Measurements from ENCODE around the gene PTCH2.

PTCH2 gene

DNA sequence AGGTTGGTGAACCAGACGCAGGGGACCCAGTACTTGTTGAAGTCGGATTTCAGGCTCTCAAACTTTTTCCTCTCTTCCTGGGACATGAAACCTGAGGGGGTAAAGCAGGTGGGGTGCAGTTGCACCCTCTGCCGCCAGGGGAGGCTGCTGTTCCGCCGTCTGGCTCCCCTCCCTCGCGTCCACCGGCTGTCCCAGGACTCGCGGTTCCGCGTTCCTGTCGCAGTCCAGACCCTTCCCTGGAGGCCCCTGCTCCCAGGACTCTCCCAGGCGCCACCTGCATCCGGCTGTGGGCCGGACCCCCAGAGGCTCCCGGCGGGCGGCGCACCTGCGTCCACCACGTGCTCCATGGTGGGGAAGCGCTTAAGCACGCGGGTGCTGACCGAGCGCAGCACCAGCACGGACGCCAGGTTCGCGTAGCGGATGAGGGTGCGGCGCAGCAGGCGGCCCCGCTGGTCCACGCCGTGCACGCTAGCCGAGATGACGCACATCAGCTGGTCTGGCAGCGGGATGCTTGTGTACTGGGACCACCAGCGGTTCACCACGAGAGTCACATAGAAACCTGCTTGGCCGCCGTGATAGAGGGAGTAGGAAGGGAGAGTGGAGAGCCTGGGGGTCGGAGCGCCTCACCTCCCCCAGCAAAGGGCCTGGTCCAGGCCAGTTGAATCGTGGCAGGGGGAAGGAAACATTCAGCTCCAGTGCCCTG lies 56.8 kb downstream of the PTCH2 start:
- peak overlapping the region; percentile 7 for H2AFZ ChIP-seq (ENCODE audit: low read depth, low read length)
- H3K27ac ChIP-seq (ENCODE audit: low read length, poor library complexity, severe bottlenecking): peak overlapping the region; percentile 7
- H3K36me3 ChIP-seq (ENCODE audit: control insufficient read depth in 1 of 2, insufficient read depth in 2 of 2, low read depth in 1 of 2, low read length in 2 of 2): peaks cover 1 to 4% of the 10 kb centered on the region in 2 experiments
- peak overlapping the region; percentile 81 for H3K4me2 ChIP-seq (ENCODE audit: low read length, poor library complexity, severe bottlenecking)
- WGBS: 7% methylated on average over 49 of the region's 49 CpGs
- H3K4ac ChIP-seq (ENCODE audit: low read depth in 1 of 2, low read length in 2 of 2): no peak overlapping the region
- H2BK5ac ChIP-seq (ENCODE audit: low read depth, low read length, poor library complexity, severe bottlenecking): no peak overlapping the region
- H3K9me3 ChIP-seq (ENCODE audit: control insufficient read depth, low read length): no peaks in the 10 kb centered on the region
- H2BK15ac ChIP-seq (ENCODE audit: low read depth, poor library complexity, severe bottlenecking): no peak overlapping the region
- peak overlapping the region in 1 of 2 experiments; percentile 35 for H2BK12ac ChIP-seq (ENCODE audit: low read length in 2 of 2)
- no peak overlapping the region for H3K14ac ChIP-seq (ENCODE audit: low read length in 2 of 2)
- no peak overlapping the region for H3K18ac ChIP-seq (ENCODE audit: low read depth in 1 of 2, low read length in 2 of 2)
- H3K23ac ChIP-seq (ENCODE audit: low read length in 2 of 2): no peak overlapping the region
- H4K91ac ChIP-seq (ENCODE audit: low read length): peak overlapping the region; percentile 6
- H3K27me3 ChIP-seq (ENCODE audit: control insufficient read depth in 1 of 2, insufficient read depth in 1 of 2, low read length in 2 of 2): peaks cover 0 to 6% of the 10 kb centered on the region in 2 experiments
- H4K8ac ChIP-seq (ENCODE audit: low read length): peak overlapping the region; percentile 67
- H3K9ac ChIP-seq (ENCODE audit: low read length): peak overlapping the region; percentile 64
- H3K4me3 ChIP-seq (ENCODE audit: insufficient read depth in 1 of 2, low read depth in 1 of 2, low read length in 2 of 2): peak overlapping the region; percentile 40 to 69
- peaks cover 32% of the 10 kb centered on the region for H3K4me1 ChIP-seq (ENCODE audit: control insufficient read depth, insufficient read depth, low read depth, low read length)
- no peaks in the 10 kb centered on the region for H3K79me1 ChIP-seq (replicated peaks; ENCODE audit: low read length, poor library complexity, severe bottlenecking)
- H2BK120ac ChIP-seq (ENCODE audit: low read depth, low read length): no peak overlapping the region
- DNase-seq: peak; percentile 76
- H2AK5ac ChIP-seq (ENCODE audit: low read length, severe bottlenecking): no peak overlapping the region

DNA sequence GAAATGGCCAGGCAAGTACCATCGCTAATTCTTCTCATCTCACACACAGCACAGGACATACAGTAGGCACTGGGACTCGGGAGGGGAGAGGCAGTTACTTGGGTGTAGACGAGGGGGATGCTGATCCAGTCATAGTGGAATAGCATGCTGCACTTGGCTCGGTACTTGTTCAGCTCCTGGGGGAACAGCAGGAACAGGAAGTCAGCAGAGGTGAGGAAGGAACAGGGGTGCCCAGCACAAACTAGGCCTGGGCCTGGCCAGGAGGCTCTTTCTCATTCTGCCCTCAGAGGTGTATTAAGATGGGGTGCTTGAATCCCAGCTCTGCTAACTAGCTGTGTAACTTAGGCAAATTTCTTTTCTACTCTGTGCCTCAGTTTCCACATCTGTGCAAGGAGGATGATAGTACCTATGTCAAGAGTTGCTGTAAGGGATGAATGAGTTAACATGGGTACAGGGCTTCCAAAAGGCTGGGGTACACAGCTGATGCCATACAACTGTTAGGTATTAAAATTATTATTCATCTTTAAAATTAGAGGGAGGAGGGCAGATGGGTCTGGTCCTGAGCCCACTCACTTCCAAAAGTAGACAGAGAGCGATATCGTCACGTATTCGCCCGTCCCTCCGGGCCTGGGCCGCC lies 57.4 kb downstream of the PTCH2 start:
- no peak for DNase-seq
- Histone ChIP-seq H3K18ac (ENCODE audit: low read depth in 1 of 2, low read length in 2 of 2) (peak overlapping the region in 1 of 2 experiments; percentile 0), H2AFZ (ENCODE audit: low read depth, low read length) (peak overlapping the region; percentile 7), H2BK12ac (ENCODE audit: low read length in 2 of 2) (no peak overlapping the region), H2BK15ac (ENCODE audit: low read depth, poor library complexity, severe bottlenecking) (peak overlapping the region; percentile 64), H3K79me1 (replicated peaks; ENCODE audit: low read length, poor library complexity, severe bottlenecking) (no peaks in the 10 kb centered on the region), H3K4me1 (ENCODE audit: control insufficient read depth, insufficient read depth, low read depth, low read length) (peaks cover 32% of the 10 kb centered on the region), H3K14ac (ENCODE audit: low read length in 2 of 2) (no peak overlapping the region), H3K27ac (ENCODE audit: low read length, poor library complexity, severe bottlenecking) (no peak overlapping the region), H2BK120ac (ENCODE audit: low read depth, low read length) (no peak overlapping the region), H4K91ac (ENCODE audit: low read length) (no peak overlapping the region), H3K36me3 (ENCODE audit: control insufficient read depth in 1 of 2, insufficient read depth in 2 of 2, low read depth in 1 of 2, low read length in 2 of 2) (peaks cover 7 to 11% of the 10 kb centered on the region in 2 experiments), H3K23ac (ENCODE audit: low read length in 2 of 2) (peak overlapping the region in 1 of 2 experiments; percentile 14), H2BK5ac (ENCODE audit: low read depth, low read length, poor library complexity, severe bottlenecking) (no peak overlapping the region), H3K4me2 (ENCODE audit: low read length, poor library complexity, severe bottlenecking) (peak overlapping the region; percentile 81), H3K9me3 (ENCODE audit: control insufficient read depth, low read length) (no peaks in the 10 kb centered on the region), H3K9ac (ENCODE audit: low read length) (peak overlapping the region; percentile 64), H3K4ac (ENCODE audit: low read depth in 1 of 2, low read length in 2 of 2) (no peak overlapping the region), H2AK5ac (ENCODE audit: low read length, severe bottlenecking) (peak overlapping the region; percentile 67), H3K27me3 (ENCODE audit: control insufficient read depth in 1 of 2, insufficient read depth in 1 of 2, low read length in 2 of 2) (peaks cover 0 to 6% of the 10 kb centered on the region in 2 experiments), H3K4me3 (ENCODE audit: insufficient read depth in 1 of 2, low read depth in 1 of 2, low read length in 2 of 2) (peak overlapping the region in 1 of 2 experiments; percentile 69), H4K8ac (ENCODE audit: low read length) (no peak overlapping the region)
- WGBS: 33% methylated on average over 10 of the region's 11 CpGs

DNA sequence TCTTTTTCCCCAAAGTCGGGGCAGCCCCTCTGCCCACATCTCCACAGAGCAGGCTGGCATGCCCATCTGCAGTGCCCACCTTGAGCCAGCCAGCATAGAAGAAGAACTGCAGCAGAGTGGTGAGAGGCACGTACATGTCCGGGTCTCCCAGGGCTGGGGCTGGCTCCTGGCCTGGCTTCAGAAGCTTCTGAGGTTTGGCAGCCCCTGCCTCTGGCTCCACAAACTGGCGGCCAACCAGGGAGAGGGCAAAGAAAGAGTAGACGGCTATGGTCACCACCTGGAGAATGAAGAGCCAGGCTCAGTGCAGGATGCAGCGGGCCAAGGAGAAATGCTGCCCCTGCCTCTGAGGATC lies 58.0 kb downstream of the PTCH2 start:
- no peak overlapping the region for H3K23ac ChIP-seq (ENCODE audit: low read length in 2 of 2)
- H2AFZ ChIP-seq (ENCODE audit: low read depth, low read length): no peak overlapping the region
- H4K91ac ChIP-seq (ENCODE audit: low read length): no peak overlapping the region
- no peak overlapping the region for H2BK5ac ChIP-seq (ENCODE audit: low read depth, low read length, poor library complexity, severe bottlenecking)
- no peak overlapping the region for H2BK15ac ChIP-seq (ENCODE audit: low read depth, poor library complexity, severe bottlenecking)
- H3K18ac ChIP-seq (ENCODE audit: low read depth in 1 of 2, low read length in 2 of 2): no peak overlapping the region
- H4K8ac ChIP-seq (ENCODE audit: low read length): no peak overlapping the region
- WGBS: 96% methylated on average over 6 of the region's 6 CpGs
- H3K4me1 ChIP-seq (ENCODE audit: control insufficient read depth, insufficient read depth, low read depth, low read length): peaks cover 32% of the 10 kb centered on the region
- DNase-seq: no peak
- H3K79me1 ChIP-seq (replicated peaks; ENCODE audit: low read length, poor library complexity, severe bottlenecking): no peaks in the 10 kb centered on the region
- no peak overlapping the region for H3K14ac ChIP-seq (ENCODE audit: low read length in 2 of 2)
- no peak overlapping the region for H2BK12ac ChIP-seq (ENCODE audit: low read length in 2 of 2)
- H3K4me2 ChIP-seq (ENCODE audit: low read length, poor library complexity, severe bottlenecking): no peak overlapping the region
- no peak overlapping the region for H2BK120ac ChIP-seq (ENCODE audit: low read depth, low read length)
- H3K4me3 ChIP-seq (ENCODE audit: insufficient read depth in 1 of 2, low read depth in 1 of 2, low read length in 2 of 2): no peak overlapping the region
- H3K9ac ChIP-seq (ENCODE audit: low read length): no peak overlapping the region
- peaks cover 0 to 6% of the 10 kb centered on the region in 2 experiments for H3K27me3 ChIP-seq (ENCODE audit: control insufficient read depth in 1 of 2, insufficient read depth in 1 of 2, low read length in 2 of 2)
- H3K36me3 ChIP-seq (ENCODE audit: control insufficient read depth in 1 of 2, insufficient read depth in 2 of 2, low read depth in 1 of 2, low read length in 2 of 2): peaks cover 11 to 17% of the 10 kb centered on the region in 2 experiments
- H3K4ac ChIP-seq (ENCODE audit: low read depth in 1 of 2, low read length in 2 of 2): peak overlapping the region in 1 of 2 experiments; percentile 10
- H2AK5ac ChIP-seq (ENCODE audit: low read length, severe bottlenecking): peak overlapping the region; percentile 67
- no peaks in the 10 kb centered on the region for H3K9me3 ChIP-seq (ENCODE audit: control insufficient read depth, low read length)
- H3K27ac ChIP-seq (ENCODE audit: low read length, poor library complexity, severe bottlenecking): no peak overlapping the region
